Measurements from ENCODE around the gene SLC6A19. TPM values are rescaled to one million over a fixed set of nuclear protein-coding genes. Genes with fewer than 3 reads are reported as not detected.

Gene SLC6A19
- total RNA-seq, 1 donor from 2014 or later, result not detected

GRCh38 chr5:1186351-1187233, 14.8 kb upstream of the SLC6A19 start:
- no peak overlapping the region for H3K27ac ChIP-seq
- H3K9me3 ChIP-seq, result no peaks in the 10 kb centered on the region
- no peak overlapping the region for H3K4me3 ChIP-seq
- H3K36me3 ChIP-seq, result no peaks in the 10 kb centered on the region
- intact Hi-C loops (cut with DNase I), result loop anchor here (10.0 kb wide), 1 partner anchor 458 kb away; no protein-coding TSS in a partner anchor
- no peak for TF ChIP-seq CTCF (IDR thresholded peaks at IDR 0.05)
- ATAC-seq (no peak), DNase-seq (no peak)
- H3K4me1 ChIP-seq, result peaks cover 12% of the 10 kb centered on the region
- H3K27me3 ChIP-seq, result peaks cover 14% of the 10 kb centered on the region

- Histone ChIP-seq H3K4me1 (peaks cover 12% of the 10 kb centered on the region), H3K36me3 (no peaks in the 10 kb centered on the region), H3K4me3 (no peak overlapping the region), H3K27me3 (peaks cover 14% of the 10 kb centered on the region), H3K9me3 (no peaks in the 10 kb centered on the region), H3K27ac (no peak overlapping the region)
- no peak for DNase-seq
- ATAC-seq, result no peak
- TF ChIP-seq CTCF (IDR thresholded peaks at IDR 0.05), result no peak
- intact Hi-C loops (cut with DNase I), result loop anchor here (10.0 kb wide), 1 partner anchor 457 kb away; no protein-coding TSS in a partner anchor
Measured at GRCh38 chr5:1187234-1187949, 14.0 kb upstream of the SLC6A19 start.

GRCh38 chr5:1187950-1188334, 13.5 kb upstream of the SLC6A19 start:
- H3K27ac ChIP-seq, result no peak overlapping the region
- no peak for DNase-seq
- TF ChIP-seq CTCF (IDR thresholded peaks at IDR 0.05), result no peak
- no peak overlapping the region for H3K4me3 ChIP-seq
- intact Hi-C loops (cut with DNase I), result loop anchor here (10.0 kb wide), 1 partner anchor 457 kb away; no protein-coding TSS in a partner anchor
- ATAC-seq, result no peak
- no peaks in the 10 kb centered on the region for H3K9me3 ChIP-seq
- H3K27me3 ChIP-seq, result peaks cover 14% of the 10 kb centered on the region
- H3K36me3 ChIP-seq, result no peaks in the 10 kb centered on the region
- peaks cover 12% of the 10 kb centered on the region for H3K4me1 ChIP-seq

- no peak for DNase-seq
- Histone ChIP-seq H3K4me3 (no peak overlapping the region), H3K27me3 (peaks cover 14% of the 10 kb centered on the region), H3K36me3 (no peaks in the 10 kb centered on the region), H3K27ac (no peak overlapping the region), H3K4me1 (peaks cover 12% of the 10 kb centered on the region), H3K9me3 (no peaks in the 10 kb centered on the region)
- intact Hi-C loops (cut with DNase I), result loop anchor here (10.0 kb wide), 1 partner anchor 456 kb away; no protein-coding TSS in a partner anchor
- no peak for TF ChIP-seq CTCF (IDR thresholded peaks at IDR 0.05)
- no peak for ATAC-seq
Measured at GRCh38 chr5:1188464-1188863, 12.9 kb upstream of the SLC6A19 start.

- Histone ChIP-seq H3K4me3 (no peak overlapping the region), H3K36me3 (no peaks in the 10 kb centered on the region), H3K4me1 (peaks cover 12% of the 10 kb centered on the region), H3K9me3 (no peaks in the 10 kb centered on the region), H3K27me3 (peaks cover 14% of the 10 kb centered on the region), H3K27ac (no peak overlapping the region)
- TF ChIP-seq CTCF (IDR thresholded peaks at IDR 0.05), result no peak
- intact Hi-C loops (cut with DNase I), result loop anchor here (10.0 kb wide), 1 partner anchor 456 kb away; no protein-coding TSS in a partner anchor
- no peak for ATAC-seq
- no peak for DNase-seq
Measured at GRCh38 chr5:1189269-1189668, 12.1 kb upstream of the SLC6A19 start.
